Measurements from ENCODE around the gene DNAH17. TPM values are rescaled to one million over a fixed set of nuclear protein-coding genes. Genes with fewer than 3 reads are reported as not detected.

The DNAH17 gene
- total RNA-seq, 1 experiment from 2014 or later, result 0.13 TPM

- Histone ChIP-seq H3K27ac (ENCODE audit: insufficient read length, low read depth, low read length) (no peak overlapping the region), H2BK20ac (ENCODE audit: low read depth, low read length, poor library complexity, severe bottlenecking) (no peak overlapping the region), H4K8ac (replicated peaks; ENCODE audit: insufficient read length, low read depth, low read length) (no peak overlapping the region), H3K9me3 (ENCODE audit: control insufficient read depth, low read depth, low read length) (no peaks in the 10 kb centered on the region), H4K91ac (ENCODE audit: insufficient read length, low read depth, low read length) (no peak overlapping the region), H3K18ac (ENCODE audit: insufficient read length, low read depth, low read length) (no peak overlapping the region), H4K5ac (ENCODE audit: insufficient read length, low read depth, low read length) (no peak overlapping the region), H3T11ph (ENCODE audit: low read length) (no peak overlapping the region), H3K4me1 (ENCODE audit: insufficient read depth, low read length) (peaks cover 7% of the 10 kb centered on the region), H3K4ac (ENCODE audit: low read depth, low read length) (no peak overlapping the region), H3K4me2 (ENCODE audit: insufficient read depth, insufficient read length, low read length) (no peak overlapping the region), H2AK5ac (ENCODE audit: insufficient read length, low read length) (no peak overlapping the region), H3K23ac (ENCODE audit: insufficient read length, low read depth, low read length) (no peak overlapping the region), H2BK5ac (ENCODE audit: insufficient read length, low read length) (no peak overlapping the region), H3K14ac (ENCODE audit: insufficient read depth, low read length) (no peak overlapping the region), H3K79me2 (ENCODE audit: insufficient read depth, low read length) (no peaks in the 10 kb centered on the region), H3K56ac (ENCODE audit: insufficient read length, low read depth, low read length) (no peak overlapping the region), H3K23me2 (ENCODE audit: insufficient read length, low read depth, low read length, poor library complexity, severe bottlenecking) (no peaks in the 10 kb centered on the region), H2AFZ (ENCODE audit: low read length) (peak overlapping the region; percentile 33), H4K20me1 (ENCODE audit: control insufficient read depth, insufficient read depth, insufficient read length) (no peaks in the 10 kb centered on the region), H3K9ac (ENCODE audit: extremely low read depth, insufficient read length, low read length) (no peak overlapping the region), H2BK120ac (ENCODE audit: low read depth, low read length, poor library complexity, severe bottlenecking) (no peak overlapping the region), H3K79me1 (ENCODE audit: insufficient read depth, low read depth, low read length, poor library complexity, severe bottlenecking) (no peaks in the 10 kb centered on the region), H3K27me3 (ENCODE audit: insufficient read depth, low read length) (no peaks in the 10 kb centered on the region), H2BK12ac (ENCODE audit: insufficient read length, low read depth, low read length) (no peak overlapping the region), H2BK15ac (ENCODE audit: low read depth, low read length) (no peak overlapping the region)
- H3K36me3 Mint-ChIP-seq (ENCODE audit: insufficient read depth in 1 of 3, low read depth in 3 of 3), result no peaks in the 10 kb centered on the region
- H3K4me3 Mint-ChIP-seq, result no peak overlapping the region; a peak in 1 of 5 replicates
- H3K9me3 Mint-ChIP-seq, result no peaks in the 10 kb centered on the region
- peak overlapping the region in 1 of 3 experiments; percentile 16; a peak in 1 of 7 replicates for H3K27ac Mint-ChIP-seq
- H3K27me3 Mint-ChIP-seq (ENCODE audit: low read depth), result peaks cover 1% of the 10 kb centered on the region
- no peak for DNase-seq
- WGBS (ENCODE audit: extremely low coverage, insufficient read length, low lambda C conversion rate), result no CpG with 5 or more reads among the region's 12 CpGs
- peaks cover 11 to 27% of the 10 kb centered on the region in 2 experiments for H3K4me1 Mint-ChIP-seq
- TF ChIP-seq CTCF (conservative IDR thresholded peaks at IDR 0.05), result no peak
Measured at GRCh38 chr17:78596871-78597764, 19.9 kb upstream of the DNAH17 start.

All from H9 (cell line).